NOMO-1 (cell line): ENCODE measurements around the gene HLCS.
A peak's percentile ranks its signal among the peaks of the same experiment; 100 is the strongest.
"Not testable (repeated sequence)": the region's sequence is repeated elsewhere in the genome, so short reads cannot be mapped to it uniquely, and the experiment has no call there.

Source experiments
- DNase-seq, 2 experiments: peaks; one replicate each; lab custom pipeline; 2025; ENCODE audit not compliant: unreplicated experiment in 2 of 2; lab: John Stamatoyannopoulos, UW

Gene HLCS

GRCh38 chr21:36960676-36961284 is 5.7 kb downstream of the HLCS start:
- DNase-seq: no peak

GRCh38 chr21:36959020-36959835 is 7.2 kb downstream of the HLCS start:
- no peak for DNase-seq

GRCh38 chr21:36955783-36956182 is 10.7 kb downstream of the HLCS start:
- DNase-seq: no peak

- DNase-seq: not testable (repeated sequence)
Observed at GRCh38 chr21:36952331-36952730, 14.1 kb downstream of the HLCS start.

- no peak for DNase-seq
Observed at GRCh38 chr21:36949171-36950141, 17.0 kb downstream of the HLCS start.

- DNase-seq: no peak
Observed at GRCh38 chr21:36948686-36949085, 17.8 kb downstream of the HLCS start.

- no peak for DNase-seq
Observed at GRCh38 chr21:36946949-36947356, 19.5 kb downstream of the HLCS start.

GRCh38 chr21:36945496-36946138 is 20.9 kb downstream of the HLCS start:
- no peak for DNase-seq

- DNase-seq: no peak
Observed at GRCh38 chr21:36936361-36937135, 29.9 kb downstream of the HLCS start.

GRCh38 chr21:36934864-36935420 is 31.5 kb downstream of the HLCS start:
- no peak for DNase-seq

GRCh38 chr21:36932161-36932816 is 34.2 kb downstream of the HLCS start:
- DNase-seq: no peak

GRCh38 chr21:36929622-36930021 is 36.8 kb downstream of the HLCS start:
- DNase-seq: no peak

- no peak for DNase-seq
Observed at GRCh38 chr21:36928960-36929359, 37.5 kb downstream of the HLCS start.

- peak in 1 of 2 experiments; percentile 31 for DNase-seq
Observed at GRCh38 chr21:36927719-36928117, 38.8 kb downstream of the HLCS start.

GRCh38 chr21:36926989-36927718 is 39.3 kb downstream of the HLCS start:
- no peak for DNase-seq

GRCh38 chr21:36923270-36923669 is 43.2 kb downstream of the HLCS start:
- no peak for DNase-seq

GRCh38 chr21:36922861-36923260 is 43.6 kb downstream of the HLCS start:
- no peak for DNase-seq

- DNase-seq: no peak
Observed at GRCh38 chr21:36918291-36918690, 48.2 kb downstream of the HLCS start.
